Prostate gland (tissue), 2 donors: ENCODE data around the gene XPNPEP1. TPM values are rescaled to one million over a fixed set of nuclear protein-coding genes. Genes with fewer than 3 reads are reported as not detected.
A peak's percentile ranks its signal among the peaks of the same experiment; 100 is the strongest.

Experiments
- DNase-seq: peaks from one replicate; pipeline ENCODE4 v3.0.0-alpha.2; 2019; ENCODE audit warnings: low spot score
- H3K27ac ChIP-seq, 2 donors: fragments of 200-600 bp; sonication (generic); 2 replicates each; pipeline ENCODE4 v1.5.1; 2017 to 2019
- H3K27me3 ChIP-seq: fragments of 200-600 bp; sonication (generic); replicated peaks from 2 replicates; pipeline ENCODE4 v1.5.1; 2019; ENCODE audit not compliant: insufficient read depth
- H3K36me3 ChIP-seq, 2 donors: fragments of 200-600 bp; sonication (generic); 1 replicate in 1 of 2; 2 replicates in 1 of 2; pipeline versions ENCODE4 v1.5.1 to v1.8.1; 2017 to 2019
- H3K4me1 ChIP-seq: fragments of 200-600 bp; sonication (generic); replicated peaks from 2 replicates; pipeline ENCODE4 v1.5.1; 2019
- H3K4me3 ChIP-seq, 2 donors: fragments of 200-600 bp; sonication (generic); 2 replicates each; pipeline ENCODE4 v1.5.1; 2017 to 2019
- H3K9me3 ChIP-seq: fragments of 200-600 bp; sonication (generic); 2 replicates; pipeline ENCODE4 v1.5.1; 2017
- POLR2A ChIP-seq: fragments of 450-650 bp; IDR thresholded peaks from one replicate; pipeline ENCODE4 v1.6.1; 2016; ENCODE audit warnings: antibody characterized with exemption, mild to moderate bottlenecking
- POLR2AphosphoS5 ChIP-seq: sonication (generic); formaldehyde crosslinking; IDR thresholded peaks from one replicate; pipeline ENCODE4 v1.6.1; 2017; ENCODE audit warnings: antibody characterized with exemption
- WGBS: methylation state at CpG from one replicate; pipeline ENCODE4 v1.1.5; 2018; 5-methylcytosine and 5-hydroxymethylcytosine counted together
- intact Hi-C: fragments of 100-400 bp; cut with DNase I; formaldehyde crosslinking; loops from one replicate; pipeline ENCODE4 v1.14.2; 2022
- total RNA-seq, 2 donors: library from RNA; depleted of rRNA; stranded (reverse); fragments of >200 nt; gene quantifications; one replicate each; pipeline ENCODE4 v1.1.0, GENCODE V29; 2016
- TF ChIP-seq, protein P1 (sequence below), 4 experiments: fragments of 200-600 bp in 2 of 4; fragments of 450-650 bp in 2 of 4; sonication (generic) in 2 of 4; IDR thresholded peaks; 1 replicate in 3 of 4; 2 replicates in 1 of 4; pipeline ENCODE4 v1.5.1; 2016 to 2019; ENCODE audit warnings: antibody characterized with exemption in 4 of 4, mild to moderate bottlenecking in 2 of 4, moderate library complexity in 2 of 4

XPNPEP1 gene
- total RNA-seq, 2 donors from 2014 or later, result 53.4 to 64.3 TPM

DNA sequence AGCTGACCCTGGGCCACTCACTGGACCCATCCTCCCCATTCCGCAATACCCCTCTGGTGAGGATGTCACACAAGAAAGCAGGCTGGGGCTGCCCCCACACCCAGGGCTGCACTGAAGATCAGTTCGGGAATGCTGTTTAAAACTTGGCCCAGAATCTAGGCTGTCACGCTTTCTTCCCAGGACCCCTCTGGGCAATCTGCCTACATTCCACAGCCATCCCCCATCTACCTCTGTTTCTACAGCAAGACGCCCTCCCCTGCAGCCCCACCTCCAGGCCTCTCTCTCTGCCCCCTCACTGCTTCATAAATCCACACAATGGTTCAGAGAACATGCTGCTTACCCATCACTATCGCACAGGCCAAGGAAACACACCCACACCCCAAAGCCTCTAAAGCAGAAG is 36.1 kb downstream of the XPNPEP1 start:
- Histone ChIP-seq H3K36me3 (no peaks in the 10 kb centered on the region), H3K27me3 (no peaks in the 10 kb centered on the region), H3K9me3 (no peaks in the 10 kb centered on the region), H3K27ac (no peak overlapping the region), H3K4me1 (no peaks in the 10 kb centered on the region), H3K4me3 (no peak overlapping the region)
- DNase-seq, result no peak
- TF ChIP-seq POLR2A (no peak), POLR2AphosphoS5 (no peak)
- TF ChIP-seq, protein P1, sequence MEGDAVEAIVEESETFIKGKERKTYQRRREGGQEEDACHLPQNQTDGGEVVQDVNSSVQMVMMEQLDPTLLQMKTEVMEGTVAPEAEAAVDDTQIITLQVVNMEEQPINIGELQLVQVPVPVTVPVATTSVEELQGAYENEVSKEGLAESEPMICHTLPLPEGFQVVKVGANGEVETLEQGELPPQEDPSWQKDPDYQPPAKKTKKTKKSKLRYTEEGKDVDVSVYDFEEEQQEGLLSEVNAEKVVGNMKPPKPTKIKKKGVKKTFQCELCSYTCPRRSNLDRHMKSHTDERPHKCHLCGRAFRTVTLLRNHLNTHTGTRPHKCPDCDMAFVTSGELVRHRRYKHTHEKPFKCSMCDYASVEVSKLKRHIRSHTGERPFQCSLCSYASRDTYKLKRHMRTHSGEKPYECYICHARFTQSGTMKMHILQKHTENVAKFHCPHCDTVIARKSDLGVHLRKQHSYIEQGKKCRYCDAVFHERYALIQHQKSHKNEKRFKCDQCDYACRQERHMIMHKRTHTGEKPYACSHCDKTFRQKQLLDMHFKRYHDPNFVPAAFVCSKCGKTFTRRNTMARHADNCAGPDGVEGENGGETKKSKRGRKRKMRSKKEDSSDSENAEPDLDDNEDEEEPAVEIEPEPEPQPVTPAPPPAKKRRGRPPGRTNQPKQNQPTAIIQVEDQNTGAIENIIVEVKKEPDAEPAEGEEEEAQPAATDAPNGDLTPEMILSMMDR (IDR thresholded peaks at IDR 0.05), result no peak
- intact Hi-C loops, result loop anchor here (5.0 to 10.0 kb wide), 3 partner anchors 120 to 388 kb away; partner anchors contain the start of genes ADD3 and MXI1
- 69% methylated on average over 5 of the region's 5 CpGs for WGBS

DNA sequence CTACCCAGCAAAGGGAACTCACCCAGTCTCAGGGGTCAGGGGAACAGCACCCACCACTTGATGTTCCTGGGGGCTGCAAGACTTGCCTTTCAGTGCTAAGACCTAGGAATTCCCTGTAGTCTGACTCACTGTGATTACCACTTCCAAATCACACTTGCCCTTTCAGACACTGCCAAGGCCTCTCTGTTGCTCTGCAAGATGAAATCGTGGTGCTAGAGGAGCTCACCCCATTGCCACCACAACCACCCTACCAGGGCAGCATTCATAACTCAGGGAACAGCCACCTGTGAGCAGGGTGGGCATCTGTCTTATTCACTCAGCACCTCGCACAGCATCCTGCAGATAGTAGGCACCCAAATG is 36.5 kb downstream of the XPNPEP1 start:
- Histone ChIP-seq H3K9me3 (no peaks in the 10 kb centered on the region), H3K27me3 (no peaks in the 10 kb centered on the region), H3K36me3 (peaks cover 0 to under 1% of the 10 kb centered on the region in 2 donors), H3K4me1 (no peaks in the 10 kb centered on the region), H3K27ac (no peak overlapping the region), H3K4me3 (no peak overlapping the region)
- no peak for DNase-seq
- 88% methylated on average over 2 of the region's 2 CpGs for WGBS
- intact Hi-C loops, result loop anchor here (5.0 to 10.0 kb wide), 3 partner anchors 121 to 388 kb away; partner anchors contain the start of genes ADD3 and MXI1
- TF ChIP-seq, protein P1 (IDR thresholded peaks at IDR 0.05), result no peak
- no peak for TF ChIP-seq POLR2AphosphoS5
- no peak for TF ChIP-seq POLR2A

DNA sequence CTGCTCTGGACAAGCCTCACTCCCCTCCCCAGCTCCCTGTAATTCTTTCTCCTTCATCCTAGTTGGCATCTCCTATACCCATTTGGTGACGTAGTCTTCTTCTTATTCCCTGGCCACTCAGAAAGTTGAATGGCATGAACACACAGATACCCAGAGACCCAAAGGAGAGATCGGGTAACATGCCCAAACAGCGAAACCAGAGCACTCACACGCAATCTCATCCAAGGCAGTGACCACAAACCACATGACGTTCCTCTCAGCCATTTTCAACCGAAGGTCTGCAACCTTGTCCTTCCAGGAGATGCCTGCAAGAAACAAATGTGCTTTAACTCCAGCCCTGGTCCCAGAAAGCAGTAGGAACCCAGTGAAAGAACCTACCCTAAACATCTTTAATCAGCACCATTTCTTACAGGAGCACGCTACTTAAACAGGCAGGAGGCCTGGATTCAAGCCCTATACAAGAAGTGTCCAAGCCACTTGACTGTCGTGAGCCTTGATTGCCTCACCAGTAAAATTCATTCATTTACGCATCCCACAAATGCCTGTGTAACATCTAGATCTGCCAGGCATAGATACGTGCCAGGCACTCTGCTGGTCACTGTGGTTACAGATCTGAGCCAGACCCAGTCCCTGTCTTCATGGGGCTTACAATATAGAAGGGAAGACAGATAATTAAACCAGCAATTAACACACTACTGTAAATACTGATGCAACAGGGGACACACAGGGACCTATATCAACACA is 37.1 kb downstream of the XPNPEP1 start:
- no peak for DNase-seq
- intact Hi-C loops, result loop anchor here (5.0 to 10.0 kb wide), 3 partner anchors 121 to 389 kb away; partner anchors contain the start of genes ADD3 and MXI1
- H3K27me3 ChIP-seq, result no peaks in the 10 kb centered on the region
- 85% methylated on average over 10 of the region's 10 CpGs for WGBS
- no peak overlapping the region for H3K4me3 ChIP-seq
- H3K36me3 ChIP-seq, result peaks cover 0 to 6% of the 10 kb centered on the region in 2 donors
- TF ChIP-seq POLR2A, result no peak
- TF ChIP-seq, protein P1 (IDR thresholded peaks at IDR 0.05), result no peak
- no peaks in the 10 kb centered on the region for H3K9me3 ChIP-seq
- no peak overlapping the region for H3K27ac ChIP-seq
- no peaks in the 10 kb centered on the region for H3K4me1 ChIP-seq

DNA sequence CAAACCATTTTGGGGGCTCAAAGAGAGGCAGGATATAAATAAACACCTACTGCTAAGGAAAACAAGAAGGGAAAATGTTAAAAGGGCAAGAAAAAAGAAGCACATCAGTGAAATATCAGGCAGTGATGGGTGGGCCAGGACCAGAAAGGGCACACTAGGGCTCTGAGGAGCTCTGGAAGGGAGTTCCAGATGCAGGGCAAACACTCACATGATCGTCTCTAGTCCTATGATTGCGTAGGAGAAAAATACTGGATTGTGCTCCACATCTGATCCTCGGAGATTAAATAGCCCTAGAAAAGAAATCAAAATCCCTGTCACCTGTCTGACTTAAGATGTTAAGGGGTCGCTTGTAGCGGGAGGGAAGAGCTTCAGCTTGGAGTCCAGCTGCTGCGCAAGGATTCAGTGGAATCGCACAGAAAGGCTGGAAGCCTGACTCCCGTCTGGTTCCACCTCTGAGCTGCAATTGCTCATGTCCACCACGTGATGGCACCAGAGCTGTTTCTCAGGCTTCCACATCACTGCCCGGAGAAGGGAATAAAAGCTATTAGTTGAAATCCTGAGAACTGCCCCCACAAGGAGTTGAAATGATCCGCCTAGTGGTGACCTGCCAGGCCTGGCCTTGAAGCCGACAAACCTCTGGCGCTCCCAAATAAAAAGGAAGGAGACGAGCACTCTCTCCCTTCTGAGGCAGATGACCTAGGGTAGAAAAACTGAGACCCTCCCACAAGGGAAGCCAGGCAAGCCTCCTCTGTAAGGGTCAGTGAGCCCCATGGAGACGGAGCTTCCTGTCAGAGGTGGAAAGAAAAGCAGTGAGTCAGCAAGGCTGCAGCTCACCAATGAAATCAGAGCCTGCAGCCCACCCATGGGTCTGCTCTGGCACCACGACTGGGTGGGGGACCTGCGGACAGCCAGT is 39.2 kb downstream of the XPNPEP1 start:
- TF ChIP-seq POLR2AphosphoS5, result peak; percentile 60
- TF ChIP-seq, protein P1 (IDR thresholded peaks at IDR 0.05), result peak; percentile 84 to 93 (median 88)
- no peak for TF ChIP-seq POLR2A
- Histone ChIP-seq H3K4me3 (no peak overlapping the region), H3K27me3 (no peaks in the 10 kb centered on the region), H3K4me1 (no peaks in the 10 kb centered on the region), H3K36me3 (peaks cover 0 to 10% of the 10 kb centered on the region in 2 donors), H3K9me3 (no peaks in the 10 kb centered on the region), H3K27ac (peak overlapping the region; percentile 14 to 42)
- DNase-seq, result peak; percentile 41
- WGBS, result 25% methylated on average over 17 of the region's 17 CpGs
- intact Hi-C loops, result loop anchor here (5.0 to 10.0 kb wide), 3 partner anchors 253 to 391 kb away; partner anchors contain the start of gene MXI1
